ENCODE measurements around the gene TFDP1.

Gene TFDP1, protein sequence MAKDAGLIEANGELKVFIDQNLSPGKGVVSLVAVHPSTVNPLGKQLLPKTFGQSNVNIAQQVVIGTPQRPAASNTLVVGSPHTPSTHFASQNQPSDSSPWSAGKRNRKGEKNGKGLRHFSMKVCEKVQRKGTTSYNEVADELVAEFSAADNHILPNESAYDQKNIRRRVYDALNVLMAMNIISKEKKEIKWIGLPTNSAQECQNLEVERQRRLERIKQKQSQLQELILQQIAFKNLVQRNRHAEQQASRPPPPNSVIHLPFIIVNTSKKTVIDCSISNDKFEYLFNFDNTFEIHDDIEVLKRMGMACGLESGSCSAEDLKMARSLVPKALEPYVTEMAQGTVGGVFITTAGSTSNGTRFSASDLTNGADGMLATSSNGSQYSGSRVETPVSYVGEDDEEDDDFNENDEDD
- long read RNA-seq, transcript TFDP1-201 (12 exons, 2,648 nt), result major isoform, 5 of 177 reads
- long read RNA-seq, partial matches to known transcripts, result 52 of 177 reads
- long read RNA-seq, other reads (novel, unspliced or antisense), result 120 of 177 reads

DNA sequence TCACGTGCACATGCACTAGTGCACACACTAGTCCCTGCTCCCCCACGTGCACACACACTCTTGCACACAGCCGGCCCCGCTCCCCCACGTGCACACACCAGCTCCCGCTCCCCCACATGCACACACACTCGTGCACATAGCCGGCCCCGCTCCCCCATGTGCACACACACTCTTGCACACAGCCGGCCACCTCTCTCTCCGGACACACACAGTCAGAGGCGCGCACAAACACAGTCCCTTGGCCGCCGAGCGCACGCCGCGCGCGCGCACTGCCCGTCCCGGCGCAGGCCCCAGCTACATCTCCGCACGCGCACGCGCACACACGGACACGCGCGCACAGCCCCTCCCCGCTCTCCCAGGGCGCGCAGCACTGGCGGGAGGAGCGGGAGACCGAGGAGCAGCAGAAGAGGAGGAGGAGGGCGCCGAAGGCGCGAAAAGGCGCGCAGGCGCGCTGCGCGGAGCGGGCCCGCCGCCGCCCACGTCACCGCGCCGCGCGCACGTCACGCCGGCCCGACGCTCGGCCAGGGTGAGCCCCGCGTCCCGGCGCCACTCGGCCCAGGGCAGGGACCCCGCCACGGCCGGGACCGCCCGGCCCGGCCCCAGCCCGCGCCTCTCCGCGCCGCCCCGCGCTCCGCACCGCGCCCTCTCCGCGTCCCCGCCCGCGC is at the start of gene TFDP1:
Gene TFDP1 (plus strand): TSS at position 549 of the 665 bp plus-strand sequence. CDS start 1,085 bp downstream, outside the sequence.
- H3K27me3 ChIP-seq (ENCODE audit: insufficient read depth, poor library complexity, severe bottlenecking), result no peaks in the 10 kb centered on the region
- no peak for TF ChIP-seq SPI1 (IDR thresholded peaks at IDR 0.05; ENCODE audit: borderline replicate concordance, low read depth)
- peak; percentile 88 for TF ChIP-seq POLR2AphosphoS5 (IDR thresholded peaks at IDR 0.05; ENCODE audit: low read depth)
- TF ChIP-seq, protein P1, sequence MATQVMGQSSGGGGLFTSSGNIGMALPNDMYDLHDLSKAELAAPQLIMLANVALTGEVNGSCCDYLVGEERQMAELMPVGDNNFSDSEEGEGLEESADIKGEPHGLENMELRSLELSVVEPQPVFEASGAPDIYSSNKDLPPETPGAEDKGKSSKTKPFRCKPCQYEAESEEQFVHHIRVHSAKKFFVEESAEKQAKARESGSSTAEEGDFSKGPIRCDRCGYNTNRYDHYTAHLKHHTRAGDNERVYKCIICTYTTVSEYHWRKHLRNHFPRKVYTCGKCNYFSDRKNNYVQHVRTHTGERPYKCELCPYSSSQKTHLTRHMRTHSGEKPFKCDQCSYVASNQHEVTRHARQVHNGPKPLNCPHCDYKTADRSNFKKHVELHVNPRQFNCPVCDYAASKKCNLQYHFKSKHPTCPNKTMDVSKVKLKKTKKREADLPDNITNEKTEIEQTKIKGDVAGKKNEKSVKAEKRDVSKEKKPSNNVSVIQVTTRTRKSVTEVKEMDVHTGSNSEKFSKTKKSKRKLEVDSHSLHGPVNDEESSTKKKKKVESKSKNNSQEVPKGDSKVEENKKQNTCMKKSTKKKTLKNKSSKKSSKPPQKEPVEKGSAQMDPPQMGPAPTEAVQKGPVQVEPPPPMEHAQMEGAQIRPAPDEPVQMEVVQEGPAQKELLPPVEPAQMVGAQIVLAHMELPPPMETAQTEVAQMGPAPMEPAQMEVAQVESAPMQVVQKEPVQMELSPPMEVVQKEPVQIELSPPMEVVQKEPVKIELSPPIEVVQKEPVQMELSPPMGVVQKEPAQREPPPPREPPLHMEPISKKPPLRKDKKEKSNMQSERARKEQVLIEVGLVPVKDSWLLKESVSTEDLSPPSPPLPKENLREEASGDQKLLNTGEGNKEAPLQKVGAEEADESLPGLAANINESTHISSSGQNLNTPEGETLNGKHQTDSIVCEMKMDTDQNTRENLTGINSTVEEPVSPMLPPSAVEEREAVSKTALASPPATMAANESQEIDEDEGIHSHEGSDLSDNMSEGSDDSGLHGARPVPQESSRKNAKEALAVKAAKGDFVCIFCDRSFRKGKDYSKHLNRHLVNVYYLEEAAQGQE (IDR thresholded peaks at IDR 0.05; ENCODE audit: insufficient replicate concordance, low read depth), result peak; percentile 5
- TF ChIP-seq, protein P2, sequence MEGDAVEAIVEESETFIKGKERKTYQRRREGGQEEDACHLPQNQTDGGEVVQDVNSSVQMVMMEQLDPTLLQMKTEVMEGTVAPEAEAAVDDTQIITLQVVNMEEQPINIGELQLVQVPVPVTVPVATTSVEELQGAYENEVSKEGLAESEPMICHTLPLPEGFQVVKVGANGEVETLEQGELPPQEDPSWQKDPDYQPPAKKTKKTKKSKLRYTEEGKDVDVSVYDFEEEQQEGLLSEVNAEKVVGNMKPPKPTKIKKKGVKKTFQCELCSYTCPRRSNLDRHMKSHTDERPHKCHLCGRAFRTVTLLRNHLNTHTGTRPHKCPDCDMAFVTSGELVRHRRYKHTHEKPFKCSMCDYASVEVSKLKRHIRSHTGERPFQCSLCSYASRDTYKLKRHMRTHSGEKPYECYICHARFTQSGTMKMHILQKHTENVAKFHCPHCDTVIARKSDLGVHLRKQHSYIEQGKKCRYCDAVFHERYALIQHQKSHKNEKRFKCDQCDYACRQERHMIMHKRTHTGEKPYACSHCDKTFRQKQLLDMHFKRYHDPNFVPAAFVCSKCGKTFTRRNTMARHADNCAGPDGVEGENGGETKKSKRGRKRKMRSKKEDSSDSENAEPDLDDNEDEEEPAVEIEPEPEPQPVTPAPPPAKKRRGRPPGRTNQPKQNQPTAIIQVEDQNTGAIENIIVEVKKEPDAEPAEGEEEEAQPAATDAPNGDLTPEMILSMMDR (IDR thresholded peaks at IDR 0.05; ENCODE audit: insufficient read depth, low read length), result no peak
- TF ChIP-seq GABPA (IDR thresholded peaks at IDR 0.05; ENCODE audit: low read depth), result no peak
- H3K27ac ChIP-seq (replicated peaks), result peak within 1 kb of the TSS; percentile 69
- peak; percentile 92 to 97 for DNase-seq (ENCODE audit: low read depth in 1 of 2, low spot score in 1 of 2)
- H3K4me3 ChIP-seq (replicated peaks; ENCODE audit: insufficient read depth, low read length), result peak within 1 kb of the TSS; percentile 62

DNA sequence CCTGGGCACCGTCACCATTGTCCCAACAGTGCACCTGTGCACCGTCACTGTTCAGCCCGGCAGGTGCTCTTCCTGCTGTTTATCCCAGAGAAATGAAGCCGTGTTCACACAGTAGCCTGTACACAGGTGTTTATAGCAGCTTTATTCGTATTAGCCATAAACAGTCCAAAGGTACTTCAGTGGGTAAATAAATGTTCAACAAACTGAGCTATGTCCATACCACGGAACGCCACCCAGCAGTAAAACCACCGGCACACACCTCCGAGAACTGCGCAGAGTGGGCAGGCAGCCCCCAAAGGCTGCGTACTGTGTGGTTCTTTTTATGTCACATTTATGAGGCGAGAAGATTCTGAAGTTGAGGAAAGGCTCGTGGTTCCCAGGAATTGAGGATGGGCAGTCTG is 49.2 kb upstream of the TFDP1 start:
- Histone ChIP-seq H3K4me3 (replicated peaks; ENCODE audit: insufficient read depth, low read length) (no peak overlapping the region), H3K27ac (replicated peaks) (no peak overlapping the region), H3K27me3 (ENCODE audit: insufficient read depth, poor library complexity, severe bottlenecking) (no peaks in the 10 kb centered on the region)
- TF ChIP-seq, protein P2 (IDR thresholded peaks at IDR 0.05; ENCODE audit: insufficient read depth, low read length), result no peak
- TF ChIP-seq SPI1 (IDR thresholded peaks at IDR 0.05; ENCODE audit: borderline replicate concordance, low read depth) (no peak), POLR2AphosphoS5 (IDR thresholded peaks at IDR 0.05; ENCODE audit: low read depth) (no peak), GABPA (IDR thresholded peaks at IDR 0.05; ENCODE audit: low read depth) (no peak)
- TF ChIP-seq, protein P1 (IDR thresholded peaks at IDR 0.05; ENCODE audit: insufficient replicate concordance, low read depth), result no peak
- no peak for DNase-seq (ENCODE audit: low read depth in 1 of 2, low spot score in 1 of 2)

DNA sequence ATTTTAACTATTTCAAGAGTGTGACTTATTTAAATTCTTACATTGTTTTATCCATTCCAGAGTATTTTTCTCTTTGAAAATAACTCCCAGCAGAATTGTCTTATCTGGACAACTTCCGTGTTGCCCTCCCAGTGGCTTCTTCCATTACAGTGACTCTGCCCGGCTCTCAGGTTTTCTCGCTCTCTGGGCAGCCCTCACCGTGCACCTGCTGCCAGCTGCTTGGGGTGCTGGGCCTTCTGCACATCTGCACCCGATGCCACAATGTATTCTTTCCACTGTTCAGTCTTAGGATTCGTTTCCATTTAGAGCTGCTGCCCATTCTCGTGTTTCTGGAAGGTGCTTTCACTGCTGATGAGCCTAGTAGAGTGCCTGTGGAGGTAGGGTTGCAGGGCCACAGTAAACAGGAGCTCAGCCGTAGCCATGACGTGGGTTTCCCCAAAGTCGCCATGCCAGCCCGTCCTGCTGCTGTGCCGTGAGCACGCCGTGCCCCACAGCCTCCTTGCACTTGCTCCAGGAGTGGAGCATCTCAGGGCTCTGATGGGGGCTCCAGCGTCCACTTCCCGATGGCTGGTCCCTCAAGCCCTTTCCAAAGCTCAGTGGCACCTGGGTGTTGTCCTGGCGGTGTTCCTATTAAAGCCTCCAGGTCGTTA is 48.0 kb upstream of the TFDP1 start:
- no peak overlapping the region for H3K4me3 ChIP-seq (replicated peaks; ENCODE audit: insufficient read depth, low read length)
- DNase-seq (ENCODE audit: low read depth in 1 of 2, low spot score in 1 of 2), result no peak
- H3K27ac ChIP-seq (replicated peaks), result no peak overlapping the region
- TF ChIP-seq GABPA (IDR thresholded peaks at IDR 0.05; ENCODE audit: low read depth), result no peak
- TF ChIP-seq POLR2AphosphoS5 (IDR thresholded peaks at IDR 0.05; ENCODE audit: low read depth), result no peak
- TF ChIP-seq, protein P2 (IDR thresholded peaks at IDR 0.05; ENCODE audit: insufficient read depth, low read length), result no peak
- no peak for TF ChIP-seq SPI1 (IDR thresholded peaks at IDR 0.05; ENCODE audit: borderline replicate concordance, low read depth)
- TF ChIP-seq, protein P1 (IDR thresholded peaks at IDR 0.05; ENCODE audit: insufficient replicate concordance, low read depth), result no peak
- no peaks in the 10 kb centered on the region for H3K27me3 ChIP-seq (ENCODE audit: insufficient read depth, poor library complexity, severe bottlenecking)

All from HL-60 (cell line).